LNCAP (cell line): ENCODE results near the gene SCN4A.

ENCODE experiments used
- TF ChIP-seq, protein P1 (sequence below): fragments of 450-650 bp; IDR thresholded peaks from 2 replicates; pipeline ENCODE4 v1.5.1; 2017; ENCODE audit warnings: mild to moderate bottlenecking

The SCN4A gene

DNA sequence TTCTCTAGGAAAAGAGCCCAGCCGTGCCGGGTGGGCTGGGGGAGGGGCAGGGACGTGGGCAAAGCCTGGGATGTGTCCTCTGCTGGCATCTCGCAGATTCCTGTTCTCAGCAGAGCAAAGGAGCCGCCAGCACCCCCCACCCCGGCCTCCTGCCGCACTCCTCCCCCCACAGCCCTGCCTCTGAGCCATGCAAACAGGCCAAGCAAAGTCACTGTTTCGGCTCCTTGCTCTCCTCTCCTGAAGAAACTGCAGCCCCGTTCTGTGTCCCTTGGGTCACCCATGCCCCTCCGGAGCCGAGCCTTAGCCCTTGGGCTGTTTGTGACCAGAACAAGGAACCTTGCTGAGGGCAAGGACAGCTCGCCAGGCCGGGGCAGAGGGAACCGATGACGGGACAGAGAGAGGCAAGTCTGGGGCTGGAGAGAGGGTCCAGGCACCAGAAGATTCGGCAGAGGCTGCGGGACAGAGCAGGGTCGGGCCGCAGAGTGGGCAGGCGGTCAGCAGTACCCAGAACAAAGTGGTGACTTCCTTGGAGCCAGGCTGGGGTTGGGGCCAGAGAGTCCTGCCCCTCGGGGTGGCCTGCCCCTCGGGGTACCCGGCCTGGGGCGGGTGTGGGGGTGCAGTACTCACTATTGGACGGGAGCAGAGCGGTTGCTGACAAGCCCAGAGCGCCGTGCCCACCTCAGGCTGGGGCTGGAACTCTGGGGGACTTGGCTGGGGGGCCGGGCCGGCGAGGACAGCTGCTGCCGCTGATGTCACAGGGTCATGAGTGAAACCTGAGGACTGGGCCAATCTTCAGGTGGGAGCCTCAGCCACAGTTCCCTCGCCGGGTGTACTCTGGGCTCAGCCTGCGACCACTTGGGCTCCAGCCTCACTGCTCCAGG lies 16.3 kb upstream of the SCN4A start:
- TF ChIP-seq, protein P1, sequence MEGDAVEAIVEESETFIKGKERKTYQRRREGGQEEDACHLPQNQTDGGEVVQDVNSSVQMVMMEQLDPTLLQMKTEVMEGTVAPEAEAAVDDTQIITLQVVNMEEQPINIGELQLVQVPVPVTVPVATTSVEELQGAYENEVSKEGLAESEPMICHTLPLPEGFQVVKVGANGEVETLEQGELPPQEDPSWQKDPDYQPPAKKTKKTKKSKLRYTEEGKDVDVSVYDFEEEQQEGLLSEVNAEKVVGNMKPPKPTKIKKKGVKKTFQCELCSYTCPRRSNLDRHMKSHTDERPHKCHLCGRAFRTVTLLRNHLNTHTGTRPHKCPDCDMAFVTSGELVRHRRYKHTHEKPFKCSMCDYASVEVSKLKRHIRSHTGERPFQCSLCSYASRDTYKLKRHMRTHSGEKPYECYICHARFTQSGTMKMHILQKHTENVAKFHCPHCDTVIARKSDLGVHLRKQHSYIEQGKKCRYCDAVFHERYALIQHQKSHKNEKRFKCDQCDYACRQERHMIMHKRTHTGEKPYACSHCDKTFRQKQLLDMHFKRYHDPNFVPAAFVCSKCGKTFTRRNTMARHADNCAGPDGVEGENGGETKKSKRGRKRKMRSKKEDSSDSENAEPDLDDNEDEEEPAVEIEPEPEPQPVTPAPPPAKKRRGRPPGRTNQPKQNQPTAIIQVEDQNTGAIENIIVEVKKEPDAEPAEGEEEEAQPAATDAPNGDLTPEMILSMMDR, result no peak

GRCh38 chr17:63988127-63988478 lies 15.4 kb upstream of the SCN4A start:
- TF ChIP-seq, protein P1, result no peak

DNA sequence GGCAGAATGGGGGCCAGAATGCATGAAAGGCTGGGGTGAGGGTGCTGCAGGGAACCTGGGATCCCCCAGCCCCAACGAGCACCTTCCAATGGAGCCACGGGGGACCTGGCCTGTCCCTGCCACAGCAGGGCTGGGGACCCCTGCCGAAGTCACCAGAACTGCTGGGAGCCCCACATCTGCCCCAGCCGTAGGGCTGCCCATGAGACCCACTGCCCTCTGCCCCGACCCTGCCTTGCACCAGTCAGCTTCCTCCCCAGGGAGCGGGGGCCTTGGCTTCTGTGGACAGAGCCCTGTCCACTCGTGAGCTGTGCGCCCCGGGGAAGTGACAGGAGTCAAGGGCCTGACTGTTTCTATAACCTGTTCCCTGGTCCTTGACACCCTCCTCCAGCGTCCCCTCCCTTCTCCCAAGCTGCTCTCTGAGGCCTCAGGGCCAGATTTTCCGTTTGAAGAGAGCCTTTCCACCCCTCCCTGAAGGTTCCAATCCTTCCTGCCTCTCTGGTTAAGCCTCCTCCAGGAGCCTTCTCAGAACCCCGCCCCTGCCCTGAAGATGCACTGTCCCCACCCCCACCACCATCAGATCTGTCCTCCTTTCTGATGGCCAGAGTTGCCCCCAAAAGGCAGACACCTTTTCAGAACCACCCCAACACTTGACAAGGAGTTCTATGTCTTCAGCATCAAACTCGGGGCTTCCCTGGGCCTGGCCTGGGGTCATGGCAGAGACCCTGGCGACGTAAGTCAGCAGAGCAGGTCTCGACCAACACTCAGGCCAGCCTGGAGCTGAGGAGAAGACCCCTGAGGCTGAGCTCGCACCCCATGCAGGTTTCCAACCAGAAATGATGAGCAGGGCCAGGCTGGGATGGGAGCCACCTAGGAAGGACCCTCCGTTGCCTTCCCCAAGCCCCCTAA lies 14.8 kb upstream of the SCN4A start:
- TF ChIP-seq, protein P1, result no peak

DNA sequence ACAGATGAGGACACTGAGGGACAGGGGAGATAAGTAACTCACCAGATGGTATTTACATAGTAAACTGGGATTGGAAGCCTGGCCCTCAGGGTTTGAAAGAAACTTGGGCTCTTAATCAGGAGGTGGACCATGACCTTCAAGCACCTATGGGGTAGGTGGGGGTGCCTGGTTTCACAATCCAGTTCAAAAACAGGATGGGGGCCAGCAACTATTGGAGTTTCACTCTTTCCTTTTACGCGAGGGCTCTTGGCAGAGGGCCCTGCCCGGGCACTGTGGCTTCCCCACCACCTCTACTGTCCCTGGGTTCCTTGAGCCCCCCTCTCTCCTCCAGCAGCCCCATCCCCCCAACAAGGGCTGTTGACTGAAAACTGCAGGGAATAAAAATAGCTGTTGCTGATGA lies 14.1 kb upstream of the SCN4A start:
- TF ChIP-seq, protein P1, result no peak

DNA sequence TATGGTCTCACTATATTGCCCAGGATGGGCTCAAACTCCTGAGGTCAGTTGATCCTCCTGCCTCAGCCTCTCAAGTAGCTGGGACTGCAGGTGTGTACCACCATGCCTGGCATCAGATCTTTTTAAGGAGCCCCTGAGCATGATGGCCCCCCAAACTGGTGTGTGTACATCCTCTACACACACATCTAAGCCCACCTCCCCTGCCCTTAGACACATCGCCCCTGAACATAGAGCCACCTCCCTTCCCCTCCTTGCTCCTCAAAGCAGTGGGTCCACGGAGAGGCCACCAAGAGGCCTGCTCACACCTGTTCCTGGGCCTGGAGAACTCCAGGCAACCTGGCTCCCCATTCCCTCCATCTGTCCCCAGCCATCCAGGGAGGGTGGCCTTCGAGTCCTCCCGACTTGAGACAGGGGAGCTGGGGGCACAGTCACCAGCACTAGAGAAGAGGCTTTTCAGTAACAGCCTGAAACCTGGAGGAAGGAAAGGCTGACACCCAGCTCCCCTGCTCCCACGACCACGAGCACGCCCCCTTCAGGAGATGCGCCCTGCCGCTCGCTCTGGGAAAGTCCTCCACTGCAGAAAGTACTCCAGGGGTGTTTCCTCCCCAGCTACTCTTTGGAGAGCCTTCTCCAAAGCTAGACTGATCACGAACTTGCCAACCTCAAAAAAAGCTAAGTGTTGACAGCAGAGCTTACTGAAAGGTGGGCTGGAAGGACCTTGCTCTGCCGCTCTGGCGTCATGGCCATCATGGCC lies 12.8 kb upstream of the SCN4A start:
- TF ChIP-seq, protein P1, result no peak

- TF ChIP-seq, protein P1, result no peak
These were observed 12.1 kb upstream of the SCN4A start for GRCh38 chr17:63984651-63985386.
